HEK293T (cell line): ENCODE results near the gene NFASC.

Source experiments
- CTCF ChIA-PET: fragments of 350-600 bp; formaldehyde crosslinking; extraction: SDS; loops from one replicate; lab custom pipeline; 2021; ENCODE audit warnings: antibody characterized with exemption, inconsistent platforms; lab: Yijun Ruan, JAX
- POLR2A ChIA-PET: fragments of 350-600 bp; formaldehyde crosslinking; extraction: SDS; loops from one replicate; lab custom pipeline; 2020; ENCODE audit warnings: antibody characterized with exemption, inconsistent platforms; lab: Yijun Ruan, JAX
- DNase-seq: peaks from one replicate; pipeline ENCODE4 v3.0.0; 2012; ENCODE audit warnings: mixed read lengths; ENCODE audit errors: extremely low spot score
- ARNT ChIP-seq: fragments of 450-650 bp; IDR thresholded peaks from 2 replicates; pipeline ENCODE4 v1.6.1; 2017; ENCODE audit warnings: mild to moderate bottlenecking
- BHLHE40 ChIP-seq: fragments of 450-650 bp; IDR thresholded peaks from 2 replicates; pipeline ENCODE4 v1.6.1; 2016; ENCODE audit warnings: mild to moderate bottlenecking, moderate library complexity, borderline replicate concordance
- CTBP1 ChIP-seq: fragments of 450-650 bp; IDR thresholded peaks from 2 replicates; pipeline ENCODE4 v1.6.1; 2016; ENCODE audit warnings: borderline replicate concordance
- ELF4 ChIP-seq: fragments of 450-650 bp; IDR thresholded peaks from 2 replicates; pipeline ENCODE4 v1.6.1; 2017; ENCODE audit warnings: antibody characterized with exemption
- FOXA1 ChIP-seq: fragments of 450-650 bp; IDR thresholded peaks from 2 replicates; pipeline ENCODE4 v1.6.1; 2016; ENCODE audit warnings: mild to moderate bottlenecking
- FOXK2 ChIP-seq: fragments of 450-650 bp; IDR thresholded peaks from 2 replicates; pipeline ENCODE4 v1.6.1; 2016; ENCODE audit warnings: mild to moderate bottlenecking
- FOXM1 ChIP-seq: fragments of 450-650 bp; IDR thresholded peaks from 2 replicates; pipeline ENCODE4 v1.6.1; 2017; ENCODE audit warnings: mild to moderate bottlenecking, borderline replicate concordance
- HDGF ChIP-seq: fragments of 450-650 bp; IDR thresholded peaks from 2 replicates; pipeline ENCODE4 v1.6.1; 2017; ENCODE audit warnings: antibody characterized with exemption, borderline replicate concordance
- L3MBTL2 ChIP-seq: fragments of 450-650 bp; conservative IDR thresholded peaks from 2 replicates; pipeline ENCODE4 v1.6.1; 2016; ENCODE audit warnings: mild to moderate bottlenecking
- LEF1 ChIP-seq: fragments of 450-650 bp; IDR thresholded peaks from 2 replicates; pipeline ENCODE4 v1.6.1; 2017; ENCODE audit warnings: mild to moderate bottlenecking, borderline replicate concordance
- NFRKB ChIP-seq: fragments of 450-650 bp; IDR thresholded peaks from 2 replicates; pipeline ENCODE4 v1.6.1; 2016; ENCODE audit warnings: mild to moderate bottlenecking, moderate library complexity
- SP1 ChIP-seq: fragments of 450-650 bp; IDR thresholded peaks from 2 replicates; pipeline ENCODE4 v1.6.1; 2017
- SUZ12 ChIP-seq: fragments of 450-650 bp; IDR thresholded peaks from 2 replicates; pipeline ENCODE4 v1.6.1; 2016; ENCODE audit warnings: mild to moderate bottlenecking
- TARDBP ChIP-seq: fragments of 450-650 bp; IDR thresholded peaks from 2 replicates; pipeline ENCODE4 v1.6.1; 2016
- ZNF384 ChIP-seq: fragments of 450-650 bp; IDR thresholded peaks from 2 replicates; pipeline ENCODE4 v1.6.1; 2016
- TF ChIP-seq, protein P1 (sequence below): fragments of 450-650 bp; IDR thresholded peaks from 2 replicates; pipeline ENCODE4 v1.6.1; 2016

The NFASC gene

DNA sequence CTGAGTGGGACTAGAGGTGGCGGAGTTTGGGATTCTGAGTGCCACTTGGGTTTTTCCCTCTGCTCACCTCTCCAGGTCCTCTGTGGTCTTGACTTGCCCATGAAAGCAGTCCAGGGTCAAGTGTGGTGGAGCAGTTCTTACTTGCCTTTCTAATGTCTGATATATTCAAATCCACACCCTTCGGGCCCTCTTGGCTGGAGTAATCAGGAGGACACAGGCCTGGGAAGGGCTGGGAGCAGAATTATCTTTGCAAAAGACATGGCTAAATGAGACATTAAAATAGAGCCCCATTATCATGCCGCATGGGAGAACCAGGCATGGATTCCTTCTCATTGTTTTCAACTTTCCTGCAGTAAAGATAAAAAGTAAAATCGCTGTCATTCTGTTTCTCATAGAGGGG lies 74.0 kb downstream of the NFASC start:
- POLR2A ChIA-PET = no interaction called here
- no peak for DNase-seq
- CTCF ChIA-PET = no interaction called here
- no peak for TF ChIP-seq CTBP1
- TF ChIP-seq BHLHE40 = no peak
- TF ChIP-seq L3MBTL2 = no peak
- TF ChIP-seq FOXA1 = no peak
- TF ChIP-seq SUZ12 = no peak
- no peak for TF ChIP-seq ARNT
- TF ChIP-seq TARDBP = no peak
- TF ChIP-seq, protein P1, sequence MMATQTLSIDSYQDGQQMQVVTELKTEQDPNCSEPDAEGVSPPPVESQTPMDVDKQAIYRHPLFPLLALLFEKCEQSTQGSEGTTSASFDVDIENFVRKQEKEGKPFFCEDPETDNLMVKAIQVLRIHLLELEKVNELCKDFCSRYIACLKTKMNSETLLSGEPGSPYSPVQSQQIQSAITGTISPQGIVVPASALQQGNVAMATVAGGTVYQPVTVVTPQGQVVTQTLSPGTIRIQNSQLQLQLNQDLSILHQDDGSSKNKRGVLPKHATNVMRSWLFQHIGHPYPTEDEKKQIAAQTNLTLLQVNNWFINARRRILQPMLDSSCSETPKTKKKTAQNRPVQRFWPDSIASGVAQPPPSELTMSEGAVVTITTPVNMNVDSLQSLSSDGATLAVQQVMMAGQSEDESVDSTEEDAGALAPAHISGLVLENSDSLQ = no peak
- no peak for TF ChIP-seq SP1
- TF ChIP-seq FOXK2 = no peak
- no peak for TF ChIP-seq NFRKB
- TF ChIP-seq LEF1 = no peak
- TF ChIP-seq ELF4 = no peak
- TF ChIP-seq ZNF384 = no peak
- no peak for TF ChIP-seq HDGF
- no peak for TF ChIP-seq FOXM1

DNA sequence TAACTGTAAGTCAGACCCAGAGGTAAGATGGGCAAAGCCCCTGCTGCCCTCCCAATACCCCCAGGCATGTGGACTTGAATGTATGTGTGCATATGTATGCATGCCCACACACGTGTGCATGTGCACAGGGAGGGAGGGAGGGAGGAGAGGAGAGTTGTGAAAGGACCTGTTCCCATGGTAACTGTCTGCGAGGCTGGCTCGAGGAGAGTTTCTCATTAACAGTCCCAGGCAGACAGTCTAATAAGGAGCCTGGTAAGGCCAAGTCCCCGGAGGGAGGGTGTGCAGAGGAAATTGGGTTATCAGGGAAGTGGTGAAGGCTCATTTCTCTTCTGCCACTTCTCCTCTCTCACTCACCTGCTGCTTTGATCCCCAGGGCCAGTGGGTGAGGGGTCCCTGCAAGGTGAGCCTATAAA lies 74.9 kb downstream of the NFASC start:
- CTCF ChIA-PET = no interaction called here
- TF ChIP-seq FOXA1 = no peak
- no peak for TF ChIP-seq ARNT
- TF ChIP-seq NFRKB = no peak
- no peak for TF ChIP-seq HDGF
- TF ChIP-seq FOXM1 = no peak
- TF ChIP-seq ZNF384 = no peak
- TF ChIP-seq CTBP1 = no peak
- TF ChIP-seq TARDBP = no peak
- no peak for TF ChIP-seq ELF4
- TF ChIP-seq, protein P1 = no peak
- no peak for TF ChIP-seq LEF1
- no peak for TF ChIP-seq BHLHE40
- TF ChIP-seq SP1 = no peak
- TF ChIP-seq FOXK2 = no peak
- POLR2A ChIA-PET = no interaction called here
- no peak for DNase-seq

DNA sequence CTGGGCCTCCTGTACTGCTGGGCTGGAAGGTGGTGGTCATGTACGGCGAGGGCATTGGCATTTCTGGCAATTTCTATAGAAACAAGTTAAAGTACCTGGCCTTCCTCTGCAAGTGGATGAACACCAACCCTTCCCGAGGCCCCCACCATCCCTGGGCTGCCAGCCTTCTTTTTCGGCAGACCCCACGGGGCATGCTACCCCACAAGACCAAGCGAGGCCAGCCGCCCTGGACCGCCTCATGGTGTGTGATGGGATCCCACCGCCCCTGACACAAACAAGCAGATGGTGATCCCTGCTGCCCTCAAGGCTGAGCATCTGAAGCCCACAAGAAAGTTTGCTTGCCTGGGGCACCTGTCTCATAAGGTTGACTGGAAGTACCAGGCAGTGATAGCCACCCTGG lies 76.0 kb downstream of the NFASC start:
- TF ChIP-seq ZNF384 (no peak), BHLHE40 (no peak), L3MBTL2 (no peak), CTBP1 (no peak), HDGF (no peak)
- POLR2A ChIA-PET = no interaction called here
- no peak for DNase-seq
- CTCF ChIA-PET = no interaction called here

DNA sequence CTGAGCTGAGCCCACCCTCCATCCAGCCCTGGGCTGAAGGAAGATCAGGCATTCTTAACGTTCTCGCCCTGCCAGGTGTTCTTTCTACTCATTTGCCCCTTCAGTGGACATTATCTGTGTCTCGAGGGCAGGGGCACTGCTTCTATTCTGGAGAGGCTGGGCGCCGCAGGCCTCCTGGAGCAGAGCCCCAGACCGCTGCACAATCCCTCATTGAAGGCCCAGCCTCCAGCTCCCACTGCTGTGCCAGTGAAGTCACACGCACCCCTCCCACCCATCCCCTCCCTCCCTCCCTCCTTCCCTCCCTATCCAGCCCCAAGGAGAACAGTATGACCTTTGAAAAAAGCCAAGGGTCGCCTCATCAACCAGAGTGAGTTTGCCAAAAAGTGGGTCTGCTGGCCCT lies 76.7 kb downstream of the NFASC start:
- no peak for TF ChIP-seq ELF4
- TF ChIP-seq FOXK2 = no peak
- TF ChIP-seq BHLHE40 = no peak
- TF ChIP-seq ZNF384 = no peak
- TF ChIP-seq, protein P1 = no peak
- no peak for TF ChIP-seq CTBP1
- no peak for TF ChIP-seq TARDBP
- TF ChIP-seq FOXA1 = no peak
- TF ChIP-seq LEF1 = no peak
- no peak for DNase-seq
- ChIA-PET POLR2A (no interaction called here), CTCF (interaction anchor here (1.1 kb wide), 1 partner anchor 114 kb away, joined by 3 read pairs; no protein-coding TSS in a partner anchor)

DNA sequence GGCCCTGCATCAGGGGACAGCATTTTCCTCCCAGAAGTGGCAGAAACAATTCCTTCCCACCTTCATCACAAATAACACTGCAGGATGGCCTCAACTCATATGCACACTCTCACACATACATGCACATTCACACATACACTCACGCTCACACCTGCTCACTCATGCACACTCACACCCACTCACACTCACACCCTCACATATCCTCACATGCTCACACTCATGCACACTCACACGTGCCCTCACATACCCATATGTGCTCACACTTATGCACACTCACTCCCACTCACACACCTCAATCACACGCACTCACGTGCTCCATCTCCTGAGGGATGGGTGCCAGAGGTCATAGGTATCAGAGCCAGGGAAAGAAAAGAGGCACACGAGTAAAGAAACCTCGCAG lies 77.1 kb downstream of the NFASC start:
- ChIA-PET POLR2A (no interaction called here), CTCF (interaction anchor here (1.1 kb wide), 1 partner anchor 113 kb away, joined by 3 read pairs; no protein-coding TSS in a partner anchor)
- no peak for DNase-seq
- no peak for TF ChIP-seq ELF4
- TF ChIP-seq NFRKB = no peak
- TF ChIP-seq FOXK2 = no peak
- no peak for TF ChIP-seq CTBP1
- TF ChIP-seq SUZ12 = no peak
- TF ChIP-seq TARDBP = no peak
- TF ChIP-seq ARNT = no peak
- no peak for TF ChIP-seq FOXA1
- TF ChIP-seq, protein P1 = no peak
- TF ChIP-seq FOXM1 = no peak
- TF ChIP-seq SP1 = no peak

DNA sequence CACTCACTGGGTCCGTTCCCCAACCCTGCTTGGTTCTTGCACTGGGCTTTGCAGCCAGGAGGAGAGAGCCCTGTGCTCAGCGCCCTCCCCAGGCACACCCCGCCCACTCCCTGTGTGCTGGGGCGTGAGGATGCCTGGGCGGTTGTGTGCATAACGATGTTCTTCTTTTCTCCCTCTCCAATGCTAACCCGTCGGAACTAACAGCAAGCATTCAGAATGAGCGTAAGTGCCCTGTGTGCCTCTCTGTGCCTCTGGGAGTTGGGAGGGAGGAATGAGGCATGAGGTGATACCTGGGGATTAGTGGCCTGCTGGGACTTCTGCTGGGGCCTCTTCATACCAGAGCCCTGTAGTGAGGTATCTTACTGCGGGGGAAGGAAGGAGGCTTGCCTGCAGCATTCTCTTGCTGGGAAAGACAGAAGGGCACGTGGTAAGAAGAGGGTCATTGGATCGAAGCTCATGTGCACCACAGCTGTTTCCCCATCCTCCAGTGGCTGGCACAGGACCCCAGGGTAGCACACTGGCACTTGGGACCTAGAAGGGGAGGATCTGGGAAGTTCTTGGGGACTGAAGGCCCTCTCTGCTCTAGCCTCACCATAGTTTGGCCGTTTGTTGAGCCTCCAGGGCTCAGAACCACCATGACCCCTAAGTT lies 79.8 kb downstream of the NFASC start:
- TF ChIP-seq LEF1 (no peak), TARDBP (no peak), FOXK2 (no peak), FOXA1 (no peak), ARNT (no peak), BHLHE40 (no peak), L3MBTL2 (no peak), ZNF384 (no peak), NFRKB (no peak), SUZ12 (no peak), FOXM1 (no peak), HDGF (no peak), SP1 (no peak), CTBP1 (no peak), ELF4 (no peak)
- TF ChIP-seq, protein P1 = no peak
- ChIA-PET CTCF (no interaction called here), POLR2A (no interaction called here)
- DNase-seq = no peak
